Vagina (tissue), 2 donors: ENCODE results near the gene ATG2A. TPM values are rescaled to one million over a fixed set of nuclear protein-coding genes. Genes with fewer than 3 reads are reported as not detected.

Source experiments
- DNase-seq, 2 donors: peaks; one replicate each; pipeline ENCODE4 v3.0.0-alpha.2; 2017; ENCODE audit errors: extremely low spot score in 2 of 2
- H3K27ac ChIP-seq: fragments of 200-600 bp; sonication (generic); one replicate; pipeline ENCODE4 v1.5.1; 2019
- H3K27me3 ChIP-seq: fragments of 200-600 bp; sonication (generic); one replicate; pipeline ENCODE4 v1.5.1; 2019
- H3K36me3 ChIP-seq, 2 donors: fragments of 200-600 bp; sonication (generic); one replicate each; pipeline ENCODE4 v1.5.1; 2017 to 2019
- H3K4me1 ChIP-seq: fragments of 200-600 bp; sonication (generic); one replicate; pipeline ENCODE4 v1.5.1; 2019
- H3K4me3 ChIP-seq, 2 donors: fragments of 200-600 bp; sonication (generic); 1 replicate in 1 of 2; 2 replicates in 1 of 2; pipeline ENCODE4 v1.5.1; 2016 to 2019
- H3K9me3 ChIP-seq: fragments of 200-600 bp; sonication (generic); one replicate; pipeline ENCODE4 v1.5.1; 2019
- CTCF ChIP-seq, 3 experiments: fragments of 450-650 bp in 2 of 3; fragments of 200-600 bp in 1 of 3; sonication (generic) in 1 of 3; IDR thresholded peaks; one replicate each; pipeline ENCODE4 v1.5.1; 2017 to 2019; ENCODE audit warnings: antibody characterized with exemption in 3 of 3, mild to moderate bottlenecking in 2 of 3, moderate library complexity in 2 of 3
- POLR2A ChIP-seq, 2 donors: fragments of 450-650 bp; IDR thresholded peaks; one replicate each; pipeline ENCODE4 v1.6.1; 2017; ENCODE audit warnings: antibody characterized with exemption in 2 of 2, mild to moderate bottlenecking in 2 of 2, moderate library complexity in 2 of 2
- POLR2AphosphoS5 ChIP-seq, 2 donors: sonication (generic); formaldehyde crosslinking; IDR thresholded peaks; one replicate each; pipeline ENCODE4 v1.9.0; 2017; ENCODE audit warnings: antibody characterized with exemption in 2 of 2, mild to moderate bottlenecking in 2 of 2, low read depth in 1 of 2; ENCODE audit not compliant: insufficient read depth in 1 of 2
- intact Hi-C: fragments of 100-400 bp; cut with DNase I; formaldehyde crosslinking; loops from one replicate; pipeline ENCODE4 v1.15.1; 2023
- microRNA counts, 2 donors: library from miRNA; unstranded; fragments of <30 nt; microRNA quantifications; one replicate each; lab custom pipeline; 2016 to 2017
- microRNA-seq: library from miRNA; unstranded; fragments of <30 nt; microRNA quantifications from one replicate; pipeline ENCODE4, GENCODE V29; 2017; ENCODE audit warnings: borderline number of aligned reads, borderline replicate concordance
- small RNA-seq: library from RNA; depleted of rRNA; stranded (forward); fragments of <200 nt; gene quantifications from one replicate; pipeline ENCODE3, GENCODE V24; 2016
- total RNA-seq: library from RNA; depleted of rRNA; stranded (reverse); fragments of >200 nt; gene quantifications from one replicate; pipeline ENCODE4 v1.2.3, GENCODE V29; 2016

ATG2A gene
- total RNA-seq, 1 donor from 2014 or later, result 27.0 TPM

DNA sequence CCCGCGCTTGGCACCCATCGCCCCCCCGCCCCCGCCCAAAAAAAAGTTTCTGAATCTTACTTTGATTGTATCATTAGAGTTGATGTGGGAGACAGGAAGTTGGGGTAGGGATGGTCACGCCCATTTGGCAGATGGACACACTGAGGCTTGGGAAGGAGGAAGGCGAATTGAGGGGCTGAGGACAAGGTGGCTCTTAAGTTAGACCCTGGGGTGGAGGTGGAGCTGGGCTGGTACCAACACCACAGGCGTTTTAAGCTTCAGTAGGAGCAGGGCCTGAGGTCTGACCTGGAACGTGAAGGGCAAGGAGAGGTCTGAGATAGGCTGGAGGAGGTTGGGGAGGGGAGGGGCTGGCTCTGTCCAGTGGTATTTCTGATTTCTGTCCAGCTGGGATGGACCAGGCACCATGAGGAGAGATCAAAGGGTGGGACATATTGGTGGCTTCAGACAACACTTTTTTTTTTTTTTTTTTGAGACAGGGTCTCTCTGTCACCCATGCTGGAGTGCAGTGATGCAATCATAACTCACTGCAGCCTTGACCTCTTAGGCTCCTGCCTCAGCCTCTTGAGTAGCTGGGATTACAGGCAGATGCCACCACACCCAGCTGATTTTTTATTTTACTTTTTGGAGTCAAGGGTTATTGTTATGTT lies 71.8 kb downstream of the ATG2A start:
- Histone ChIP-seq H3K9me3 (no peaks in the 10 kb centered on the region), H3K4me3 (peak overlapping the region; percentile 50 to 56), H3K27ac (peak overlapping the region; percentile 78), H3K4me1 (peaks cover 40% of the 10 kb centered on the region), H3K27me3 (no peaks in the 10 kb centered on the region), H3K36me3 (peaks cover 0 to 3% of the 10 kb centered on the region in 2 donors)
- TF ChIP-seq POLR2A (IDR thresholded peaks at IDR 0.05), result no peak
- TF ChIP-seq POLR2AphosphoS5 (IDR thresholded peaks at IDR 0.05; ENCODE audit: insufficient read depth in 1 of 2, low read depth in 1 of 2), result no peak
- TF ChIP-seq CTCF (IDR thresholded peaks at IDR 0.05), result no peak
- intact Hi-C loops, result loop anchor here (2.0 kb wide), 1 partner anchor 44 kb away; no protein-coding TSS in a partner anchor
- no peak for DNase-seq

MicroRNAs within 50 kb of the gene (microRNA counts, 767-probe panel; counts per million panel counts)
- microRNA hsa-miR-192-5p (lab: Ali Mortazavi, UCI), result 3,281 to 3,510 counts per million in 2 donors

Small RNAs within 50 kb of the gene (microRNA-seq; reads per million reads assigned to microRNA genes)
- gene MIR6749, result not detected
- gene MIR6750, result not detected

Small RNAs within 50 kb of the gene (small RNA-seq; reads per million reads assigned to genes)
- gene MIR6749, result not detected
- not detected for gene MIR6750

Other genes starting within 250 kb of the ATG2A start
- 16.9 TPM for gene NRXN2, start 194.0 kb downstream of the ATG2A start, total RNA-seq
- 27.5 TPM for gene RASGRP2, start 173.1 kb downstream of the ATG2A start, total RNA-seq
- gene PYGM, start 157.2 kb downstream of the ATG2A start, total RNA-seq, result 0.98 TPM
- gene SF1, start 138.7 kb downstream of the ATG2A start, total RNA-seq, result 278 TPM
- 20.6 TPM for gene MAP4K2, start 114.0 kb downstream of the ATG2A start, total RNA-seq
- 27.0 TPM for gene MEN1, start 106.7 kb downstream of the ATG2A start, total RNA-seq
- 13.0 TPM for gene CDC42BPG, start 72.6 kb downstream of the ATG2A start, total RNA-seq
- gene EHD1, start 38.6 kb downstream of the ATG2A start, total RNA-seq, result 61.6 TPM
- gene PPP2R5B, start 7.5 kb upstream of the ATG2A start, total RNA-seq, result 16.9 TPM
- gene GPHA2, start 18.7 kb upstream of the ATG2A start, total RNA-seq, result not detected
- not detected for gene MAJIN, start 54.9 kb upstream of the ATG2A start, total RNA-seq
- not detected for gene BATF2, start 79.8 kb upstream of the ATG2A start, total RNA-seq
- 112 TPM for gene ARL2, start 97.0 kb upstream of the ATG2A start, total RNA-seq
- gene SNX15, start 110.2 kb upstream of the ATG2A start, total RNA-seq, result 24.1 TPM
- 11.8 TPM for gene SAC3D1, start 124.0 kb upstream of the ATG2A start, total RNA-seq
- gene NAALADL1, start 141.3 kb upstream of the ATG2A start, total RNA-seq, result 30.7 TPM
- 3.7 TPM for gene CDCA5, start 166.8 kb upstream of the ATG2A start, total RNA-seq
- 50.8 TPM for gene ZFPL1, start 167.0 kb upstream of the ATG2A start, total RNA-seq
- 191 TPM for gene VPS51, start 179.0 kb upstream of the ATG2A start, total RNA-seq
- 37.6 TPM for gene TM7SF2, start 194.7 kb upstream of the ATG2A start, total RNA-seq
- 15.7 TPM for gene ZNHIT2, start 200.5 kb upstream of the ATG2A start, total RNA-seq
- 1,228 TPM for gene FAU, start 204.9 kb upstream of the ATG2A start, total RNA-seq
- gene MRPL49, start 205.1 kb upstream of the ATG2A start, total RNA-seq, result 43.5 TPM
- gene SYVN1, start 217.3 kb upstream of the ATG2A start, total RNA-seq, result 42.5 TPM